ENCODE data around the gene CD93. TPM values are rescaled to one million over a fixed set of nuclear protein-coding genes. Genes with fewer than 3 reads are reported as not detected.

The CD93 gene
- total and polyA plus RNA-seq, 5 experiments from 2014 or later: 0.03 to 0.20 (median 0.11) TPM; not detected in 1

DNA sequence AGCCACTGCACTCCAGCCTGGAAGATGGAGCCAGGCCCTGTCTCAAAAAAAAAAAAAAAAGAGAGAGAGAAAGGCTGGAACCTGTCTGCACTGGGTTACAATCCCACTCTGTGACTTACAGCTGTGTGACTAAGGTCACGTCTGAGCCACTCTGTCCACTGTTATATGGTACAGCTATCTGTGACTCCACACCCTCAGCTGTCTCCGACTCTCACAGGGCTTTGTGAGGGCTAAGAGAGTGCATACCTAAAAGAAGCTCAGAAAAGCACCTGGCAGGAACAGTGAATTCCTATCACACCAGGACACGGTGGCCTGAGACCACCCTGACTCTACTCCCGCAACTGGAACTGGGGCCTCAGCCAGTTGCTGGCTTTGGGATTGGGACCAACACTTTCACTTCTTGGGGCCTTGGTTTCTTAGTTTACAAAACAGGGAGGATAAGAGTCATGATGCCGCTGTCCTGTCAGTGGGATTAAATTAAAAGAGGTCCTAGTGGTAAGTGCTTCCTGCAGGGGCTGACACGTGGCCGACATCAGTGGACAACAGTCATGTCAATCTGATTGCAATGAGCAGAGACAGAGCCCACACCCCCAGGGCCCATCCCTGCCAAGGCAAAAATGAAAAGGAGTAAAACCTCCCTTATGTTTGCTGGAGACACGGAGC, 5.7 kb upstream of the CD93 start:
- POLR2A ChIA-PET: no interaction called here
- H3K4me1 Mint-ChIP-seq: peaks cover 0 to 11% (median 0%) of the 10 kb centered on the region in 4 donors
- no peak for ATAC-seq

GRCh38 chr20:23090878-23091277, 4.8 kb upstream of the CD93 start:
- peaks cover 0 to 19% (median 2%) of the 10 kb centered on the region in 4 donors for H3K4me1 Mint-ChIP-seq
- H3K27ac Mint-ChIP-seq: no peak overlapping the region
- POLR2A ChIA-PET: no interaction called here
- no peaks in the 10 kb centered on the region for H3K36me3 Mint-ChIP-seq
- no peaks in the 10 kb centered on the region for H3K9me3 Mint-ChIP-seq
- H3K27me3 Mint-ChIP-seq: peaks cover 0 to 10% (median 5%) of the 10 kb centered on the region in 5 donors
- DNase-seq: no peak
- no peak overlapping the region for H3K4me3 Mint-ChIP-seq
- no peak for ATAC-seq

More for the DNA sequence above, 5.7 kb upstream of the CD93 start:
- no peak overlapping the region for H3K27ac Mint-ChIP-seq
- no peaks in the 10 kb centered on the region for H3K36me3 Mint-ChIP-seq
- no peaks in the 10 kb centered on the region for H3K9me3 Mint-ChIP-seq
- no peak for DNase-seq
- H3K4me3 Mint-ChIP-seq: no peak overlapping the region
- H3K27me3 Mint-ChIP-seq: peaks cover 0 to 10% (median 5%) of the 10 kb centered on the region in 5 donors

DNA sequence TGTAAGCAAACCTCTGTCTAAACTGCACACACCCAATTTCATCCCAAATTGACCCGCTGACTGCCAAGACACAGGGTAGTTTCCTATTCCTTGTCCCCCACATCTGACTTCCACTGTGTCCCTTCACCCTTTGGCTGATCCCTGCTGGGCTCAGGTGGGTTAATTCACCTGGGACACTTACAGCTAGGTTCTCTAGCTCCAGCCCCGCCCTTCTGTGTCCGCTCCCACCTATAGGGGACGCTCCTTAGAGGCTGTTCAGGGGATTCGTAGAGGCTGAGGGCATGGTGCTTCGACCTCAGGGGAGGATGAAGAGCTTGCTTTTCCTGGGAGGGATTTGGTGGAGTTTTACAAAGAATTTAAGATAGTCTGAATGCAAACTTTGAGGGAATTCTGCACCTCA, 4.0 kb upstream of the CD93 start:
- no peaks in the 10 kb centered on the region for H3K36me3 Mint-ChIP-seq
- H3K27ac Mint-ChIP-seq: no peak overlapping the region
- no peaks in the 10 kb centered on the region for H3K9me3 Mint-ChIP-seq
- H3K4me3 Mint-ChIP-seq: no peak overlapping the region
- DNase-seq (no peak), ATAC-seq (no peak)
- H3K27me3 Mint-ChIP-seq: peaks cover 0 to 10% (median 5%) of the 10 kb centered on the region in 5 donors
- peaks cover 0 to 19% (median 2%) of the 10 kb centered on the region in 4 donors for H3K4me1 Mint-ChIP-seq
- POLR2A ChIA-PET: no interaction called here

- H3K4me3 Mint-ChIP-seq: no peak overlapping the region
- no peaks in the 10 kb centered on the region for H3K36me3 Mint-ChIP-seq
- H3K9me3 Mint-ChIP-seq: no peaks in the 10 kb centered on the region
- H3K4me1 Mint-ChIP-seq: peaks cover 0 to 19% (median 2%) of the 10 kb centered on the region in 4 donors
- H3K27me3 Mint-ChIP-seq: peaks cover 0 to 10% (median 5%) of the 10 kb centered on the region in 5 donors
- no peak overlapping the region for H3K27ac Mint-ChIP-seq
- DNase-seq (no peak), ATAC-seq (no peak)
- POLR2A ChIA-PET: no interaction called here
Observed at GRCh38 chr20:23088866-23089265, 2.7 kb upstream of the CD93 start.

DNA sequence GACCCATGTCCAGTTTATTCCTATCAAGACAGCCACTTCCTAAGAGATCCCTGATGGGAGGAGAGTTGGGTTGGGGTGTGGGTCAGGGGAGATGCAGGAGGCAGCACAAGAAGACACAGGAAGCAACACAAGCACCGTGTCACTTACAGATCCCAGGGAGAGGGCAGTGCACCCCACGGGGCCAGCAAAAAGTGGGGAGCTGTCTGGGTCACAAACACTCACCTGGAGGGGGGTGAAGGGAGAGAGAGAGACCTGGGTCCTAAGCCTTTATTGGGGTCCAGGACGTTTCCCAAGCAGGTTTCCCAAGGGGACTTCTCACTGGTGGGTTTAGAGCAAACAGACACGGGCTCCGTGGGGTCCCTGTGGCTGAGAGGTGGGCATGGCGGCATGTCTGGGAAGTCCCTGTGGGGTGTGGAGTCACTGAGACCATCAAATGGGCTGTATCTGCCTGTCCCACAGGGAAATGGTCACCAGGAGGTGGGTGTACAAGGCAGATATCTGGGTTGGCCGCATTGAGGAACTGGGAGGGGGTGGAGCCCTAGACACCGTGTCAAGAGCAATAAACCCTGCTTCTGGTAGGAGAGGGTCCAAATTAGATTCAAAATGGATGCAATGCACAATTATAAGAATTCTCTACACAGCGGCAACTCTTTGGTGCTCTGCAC, 1.6 kb upstream of the CD93 start:
- DNase-seq: no peak
- peaks cover 0 to 10% (median 5%) of the 10 kb centered on the region in 5 donors for H3K27me3 Mint-ChIP-seq
- POLR2A ChIA-PET: no interaction called here
- ATAC-seq: no peak
- no peaks in the 10 kb centered on the region for H3K9me3 Mint-ChIP-seq
- H3K27ac Mint-ChIP-seq: no peak overlapping the region
- no peaks in the 10 kb centered on the region for H3K36me3 Mint-ChIP-seq
- peak overlapping the region in 1 of 10 donors; percentile 20 for H3K4me3 Mint-ChIP-seq
- peaks cover 0 to 30% (median 2%) of the 10 kb centered on the region in 4 donors for H3K4me1 Mint-ChIP-seq

GRCh38 chr20:23086931-23087411, 847 bp upstream of the CD93 start:
- DNase-seq (no peak), ATAC-seq (no peak)
- no peaks in the 10 kb centered on the region for H3K9me3 Mint-ChIP-seq
- POLR2A ChIA-PET: no interaction called here
- H3K4me3 Mint-ChIP-seq: peak overlapping the region in 1 of 10 donors; percentile 62
- H3K27me3 Mint-ChIP-seq: peaks cover 0 to 10% (median 5%) of the 10 kb centered on the region in 5 donors
- no peaks in the 10 kb centered on the region for H3K36me3 Mint-ChIP-seq
- peaks cover 0 to 36% (median 2%) of the 10 kb centered on the region in 4 donors for H3K4me1 Mint-ChIP-seq
- no peak overlapping the region for H3K27ac Mint-ChIP-seq

DNA sequence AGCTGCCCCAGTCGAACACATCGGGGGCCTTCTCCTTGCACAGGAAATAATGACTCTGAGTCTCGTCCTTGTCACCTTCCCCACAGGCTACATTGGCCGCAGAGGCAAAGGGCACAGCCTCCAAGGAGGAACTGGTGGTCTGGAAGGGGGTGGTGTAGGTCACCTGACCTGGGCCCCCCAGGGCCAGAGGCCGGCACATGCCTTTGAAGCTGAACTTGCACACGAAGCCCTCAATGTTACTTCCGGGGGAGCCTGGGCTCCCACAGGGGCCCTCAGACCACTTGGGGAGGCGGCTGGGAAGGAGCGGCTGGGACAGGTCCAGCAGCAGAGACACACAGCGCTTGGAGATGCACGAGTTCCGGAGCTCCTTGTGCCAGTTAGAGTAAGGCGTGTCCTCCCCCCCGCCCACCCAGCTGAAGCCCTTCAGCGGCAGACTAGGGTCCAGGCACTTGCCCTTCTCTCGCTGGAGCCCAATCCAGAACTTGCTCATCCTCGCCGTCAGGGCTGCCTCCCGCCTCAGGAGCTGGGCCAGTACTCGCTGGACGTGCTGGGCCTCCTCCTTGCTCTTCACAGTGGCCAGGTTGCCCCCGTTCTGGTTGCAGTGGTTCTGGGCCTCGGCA, 578 bp downstream of the CD93 start:
- Mint-ChIP-seq H3K27me3 (peaks cover 0 to 10% (median 5%) of the 10 kb centered on the region in 5 donors), H3K4me3 (no peak overlapping the region), H3K36me3 (no peaks in the 10 kb centered on the region), H3K9me3 (no peaks in the 10 kb centered on the region), H3K4me1 (peaks cover 0 to 45% (median 2%) of the 10 kb centered on the region in 4 donors), H3K27ac (no peak overlapping the region)
- POLR2A ChIA-PET: no interaction called here
- ATAC-seq: no peak
- DNase-seq: no peak

GRCh38 chr20:23084845-23085365, 1.2 kb downstream of the CD93 start:
- Mint-ChIP-seq H3K27ac (no peak overlapping the region), H3K4me3 (no peak overlapping the region), H3K9me3 (no peaks in the 10 kb centered on the region), H3K4me1 (peaks cover 0 to 45% (median 2%) of the 10 kb centered on the region in 4 donors), H3K36me3 (no peaks in the 10 kb centered on the region), H3K27me3 (peaks cover 0 to 10% (median 5%) of the 10 kb centered on the region in 5 donors)
- DNase-seq (no peak), ATAC-seq (no peak)
- POLR2A ChIA-PET: no interaction called here

GRCh38 chr20:23084282-23084844, 1.8 kb downstream of the CD93 start:
- H3K4me1 Mint-ChIP-seq: peaks cover 0 to 45% (median 2%) of the 10 kb centered on the region in 4 donors
- POLR2A ChIA-PET: no interaction called here
- ATAC-seq (no peak), DNase-seq (no peak)
- no peak overlapping the region for H3K4me3 Mint-ChIP-seq
- no peaks in the 10 kb centered on the region for H3K36me3 Mint-ChIP-seq
- no peaks in the 10 kb centered on the region for H3K9me3 Mint-ChIP-seq
- peaks cover 0 to 10% (median 5%) of the 10 kb centered on the region in 5 donors for H3K27me3 Mint-ChIP-seq
- H3K27ac Mint-ChIP-seq: no peak overlapping the region

- POLR2A ChIA-PET: no interaction called here
- Mint-ChIP-seq H3K4me3 (peak overlapping the region in 1 of 10 donors; percentile 20), H3K27me3 (peaks cover 0 to 10% (median 5%) of the 10 kb centered on the region in 5 donors), H3K36me3 (no peaks in the 10 kb centered on the region), H3K27ac (no peak overlapping the region), H3K9me3 (no peaks in the 10 kb centered on the region), H3K4me1 (peaks cover 0 to 45% (median 2%) of the 10 kb centered on the region in 4 donors)
- ATAC-seq (no peak), DNase-seq (no peak)
Observed at GRCh38 chr20:23083553-23084220, 2.4 kb downstream of the CD93 start.

- ATAC-seq (no peak), DNase-seq (peak in 1 of 10 donors; percentile 11)
- POLR2A ChIA-PET: no interaction called here
- peak overlapping the region in 1 of 10 donors; percentile 17 for H3K27ac Mint-ChIP-seq
- H3K4me1 Mint-ChIP-seq: peaks cover 0 to 45% (median 2%) of the 10 kb centered on the region in 4 donors
- H3K9me3 Mint-ChIP-seq: no peaks in the 10 kb centered on the region
- peak overlapping the region in 1 of 10 donors; percentile 20 for H3K4me3 Mint-ChIP-seq
- peaks cover 0 to 10% (median 5%) of the 10 kb centered on the region in 5 donors for H3K27me3 Mint-ChIP-seq
- H3K36me3 Mint-ChIP-seq: no peaks in the 10 kb centered on the region
Observed at GRCh38 chr20:23082846-23083552, 3.1 kb downstream of the CD93 start.
